ENCODE measurements around the gene LDB3.

The LDB3 gene

GRCh38 chr10:86647773-86648703 lies 20.3 kb upstream of the LDB3 start:
- peak; percentile 15 for ATAC-seq

GRCh38 chr10:86648704-86649427 lies 19.4 kb upstream of the LDB3 start:
- ATAC-seq = peak; percentile 97
- TF ChIP-seq PPARA (CRISPR knock-in tag; IDR thresholded peaks at IDR 0.05; ENCODE audit: borderline replicate concordance) = no peak
- TF ChIP-seq RARB (CRISPR knock-in tag; IDR thresholded peaks at IDR 0.05) = no peak
- no peak for TF ChIP-seq ZFP30 (CRISPR knock-in tag; IDR thresholded peaks at IDR 0.05)
- TF ChIP-seq CREB5 (CRISPR knock-in tag; IDR thresholded peaks at IDR 0.05; ENCODE audit: low read depth) = no peak
- no peak for TF ChIP-seq SNAI2 (CRISPR knock-in tag; IDR thresholded peaks at IDR 0.05)
- TF ChIP-seq ZNF8 (CRISPR knock-in tag; IDR thresholded peaks at IDR 0.05) = no peak
- no peak for TF ChIP-seq ISL1 (CRISPR knock-in tag; IDR thresholded peaks at IDR 0.05)
- TF ChIP-seq TOX (CRISPR knock-in tag; IDR thresholded peaks at IDR 0.05; ENCODE audit: borderline replicate concordance) = no peak
- no peak for TF ChIP-seq ZNF70 (CRISPR knock-in tag; IDR thresholded peaks at IDR 0.05)
- no peak for TF ChIP-seq PATZ1 (CRISPR knock-in tag; IDR thresholded peaks at IDR 0.05; ENCODE audit: borderline replicate concordance)
- TF ChIP-seq TSHZ2 (CRISPR knock-in tag; IDR thresholded peaks at IDR 0.05) = no peak
- no peak for TF ChIP-seq ZC3H10 (CRISPR knock-in tag; IDR thresholded peaks at IDR 0.05)
- TF ChIP-seq CSRNP3 (CRISPR knock-in tag; IDR thresholded peaks at IDR 0.05) = no peak
- TF ChIP-seq POU6F1 (CRISPR knock-in tag; IDR thresholded peaks at IDR 0.05; ENCODE audit: borderline replicate concordance, low read depth) = no peak
- TF ChIP-seq CSDC2 (CRISPR knock-in tag; IDR thresholded peaks at IDR 0.05) = no peak
- no peak for TF ChIP-seq ESRRG (CRISPR knock-in tag; IDR thresholded peaks at IDR 0.05)
- no peak for TF ChIP-seq OSR1 (CRISPR knock-in tag; IDR thresholded peaks at IDR 0.05)
- no peak for TF ChIP-seq ZFP3 (CRISPR knock-in tag; IDR thresholded peaks at IDR 0.05)

More at GRCh38 chr10:86647773-86648703, 20.3 kb upstream of the LDB3 start:
- TF ChIP-seq RARB (CRISPR knock-in tag; IDR thresholded peaks at IDR 0.05) (no peak), CSRNP3 (CRISPR knock-in tag; IDR thresholded peaks at IDR 0.05) (no peak), ISL1 (CRISPR knock-in tag; IDR thresholded peaks at IDR 0.05) (peak; percentile 29)
